GM19351 (cell line): ENCODE results near the gene ZBTB48.
A peak's percentile ranks its signal among the peaks of the same experiment; 100 is the strongest.
"Not testable (repeated sequence)": the region's sequence is repeated elsewhere in the genome, so short reads cannot be mapped to it uniquely, and the experiment has no call there.

Source experiments
- ATAC-seq: cut with Tn5 transposase; IDR thresholded peaks from one replicate; pipeline ENCODE4 v1.9.1; 2021; ENCODE audit warnings: mild to moderate bottlenecking, moderate library complexity; ENCODE audit not compliant: unreplicated experiment

Gene ZBTB48

DNA sequence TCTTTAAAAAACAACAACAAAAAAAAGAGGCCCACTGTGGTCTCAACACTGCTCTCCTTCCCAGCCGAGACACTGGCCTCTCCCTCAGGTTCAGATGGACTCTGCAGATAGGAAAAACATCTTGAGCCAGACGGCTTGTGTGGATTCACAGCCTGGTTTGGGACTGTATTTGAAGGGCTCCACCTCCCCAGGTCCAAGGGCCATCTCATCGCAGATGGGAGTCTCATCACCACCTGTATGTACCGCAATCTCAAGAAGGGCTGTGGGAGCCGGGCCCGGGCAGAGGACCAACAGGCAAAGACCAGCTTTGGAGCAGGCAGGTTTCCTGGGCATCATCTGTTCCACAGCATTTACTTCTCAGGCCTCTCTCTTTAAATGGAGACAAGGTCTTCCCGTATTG, 10.3 kb downstream of the ZBTB48 start:
- ATAC-seq: no peak

DNA sequence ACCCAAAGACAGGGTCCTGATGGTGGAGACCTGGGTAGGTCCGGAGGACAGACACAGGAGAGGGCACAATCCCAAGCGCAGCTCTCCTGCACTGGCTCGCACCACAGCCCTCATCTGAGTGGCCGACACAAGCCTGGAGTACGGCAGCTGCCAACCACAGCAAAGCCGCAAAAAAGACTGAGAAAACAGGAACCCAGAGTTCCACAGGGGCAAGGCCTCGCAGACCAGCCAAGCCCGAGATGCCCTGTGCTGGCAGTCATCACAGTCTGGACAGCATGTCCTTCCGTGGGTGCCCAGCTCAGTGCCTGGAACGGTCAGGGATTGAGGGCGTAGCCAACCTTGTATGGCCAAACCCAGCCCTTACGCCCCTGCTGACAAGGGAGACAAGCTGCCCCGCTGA, 11.4 kb downstream of the ZBTB48 start:
- no peak for ATAC-seq

DNA sequence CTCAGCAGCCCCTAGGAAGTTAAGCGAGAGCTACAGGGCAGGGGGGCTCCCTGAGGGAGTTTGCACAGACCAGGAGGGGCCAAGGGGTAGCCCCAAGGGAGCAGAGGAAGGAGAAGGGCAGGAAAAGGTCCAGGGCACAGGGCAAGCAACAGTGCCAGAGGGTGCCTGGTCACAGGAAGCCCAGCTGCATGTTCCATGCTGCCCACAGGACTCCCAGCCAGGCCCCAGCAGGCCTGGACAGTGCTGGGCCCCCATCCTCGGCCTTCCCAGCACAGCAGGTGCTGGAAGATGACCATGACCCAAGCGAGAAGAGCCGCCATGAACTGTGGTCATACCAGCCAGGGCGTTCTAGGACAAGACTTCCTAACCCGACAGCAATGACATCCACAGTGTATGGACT, 11.8 kb downstream of the ZBTB48 start:
- ATAC-seq: no peak

DNA sequence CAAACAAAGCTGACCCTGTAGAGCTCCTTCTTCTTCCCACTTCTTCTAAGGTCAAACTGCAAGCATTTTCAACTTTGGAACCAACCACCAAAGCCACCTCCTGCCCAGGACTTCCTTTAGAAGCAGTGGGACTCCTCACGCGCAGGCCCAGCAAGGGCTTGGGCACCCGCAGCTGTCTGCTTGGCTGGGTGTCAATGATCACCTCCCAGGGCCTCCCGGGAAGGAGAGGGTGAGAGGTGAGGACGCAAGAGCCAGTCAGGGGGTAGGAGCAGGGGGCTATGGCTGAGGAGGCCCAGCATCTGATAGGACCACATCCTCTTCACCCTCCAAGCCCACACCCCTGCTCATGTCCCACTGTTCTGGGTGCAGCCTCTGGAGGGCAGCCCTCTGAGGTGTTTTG, 12.6 kb downstream of the ZBTB48 start:
- ATAC-seq: no peak

- ATAC-seq: no peak
Observed at GRCh38 chr1:6592865-6593593, 13.2 kb downstream of the ZBTB48 start.

- no peak for ATAC-seq
Observed at GRCh38 chr1:6593810-6594209, 14.0 kb downstream of the ZBTB48 start.

DNA sequence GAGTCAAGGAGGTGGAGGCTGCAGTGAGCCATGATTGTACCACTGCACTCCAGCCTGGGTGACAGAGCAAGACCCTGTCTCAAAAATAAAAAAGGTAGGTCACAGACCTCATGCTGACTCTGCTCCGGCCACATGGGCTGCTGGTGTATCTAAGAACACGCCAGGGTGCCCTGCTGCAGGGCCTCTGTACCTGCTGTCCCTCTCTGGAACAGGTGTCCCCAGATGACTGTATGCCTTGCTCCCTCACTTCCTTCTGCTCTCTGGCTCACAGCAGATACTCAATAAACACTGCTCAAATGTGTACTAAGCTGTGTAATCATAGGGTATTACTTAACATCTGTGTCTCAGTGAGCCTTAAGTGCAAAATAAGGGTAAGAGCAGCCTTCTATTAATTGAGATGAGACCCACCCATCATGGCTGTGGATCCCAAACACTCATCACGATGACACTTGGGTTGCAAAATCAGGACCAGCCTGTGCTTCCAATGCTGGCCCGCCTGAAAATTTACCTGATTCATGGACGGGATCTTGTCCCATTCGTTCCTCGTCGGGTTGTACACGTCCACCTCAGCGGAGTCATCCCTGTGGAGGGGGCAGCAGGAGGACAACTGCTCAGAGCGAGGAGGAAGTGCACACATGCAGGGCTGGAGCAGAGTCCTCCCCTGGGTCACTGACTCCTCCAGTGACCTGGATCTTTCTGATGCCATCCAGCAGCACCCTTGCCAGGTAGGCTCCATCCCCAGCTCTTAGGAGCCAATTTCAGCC, 15.4 kb downstream of the ZBTB48 start:
- no peak for ATAC-seq

DNA sequence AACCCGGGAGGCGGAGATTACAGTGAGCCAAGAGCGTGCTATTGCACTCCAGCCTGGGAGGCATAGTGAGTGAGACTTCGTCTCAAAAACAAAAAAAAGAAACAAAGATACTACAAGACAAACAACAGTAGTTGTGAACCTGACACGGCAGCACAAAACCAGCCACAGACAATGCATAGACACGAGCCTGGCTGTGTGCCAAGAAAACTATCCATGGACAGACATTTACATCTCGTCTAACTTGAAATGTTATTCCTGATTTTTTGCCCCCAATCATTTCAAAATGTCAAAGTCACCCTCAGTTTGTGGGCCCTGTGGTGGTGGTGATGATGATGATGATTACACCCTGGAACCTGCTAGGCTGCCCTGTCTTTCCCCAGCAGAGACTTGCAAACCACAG, 16.6 kb downstream of the ZBTB48 start:
- ATAC-seq: no peak

DNA sequence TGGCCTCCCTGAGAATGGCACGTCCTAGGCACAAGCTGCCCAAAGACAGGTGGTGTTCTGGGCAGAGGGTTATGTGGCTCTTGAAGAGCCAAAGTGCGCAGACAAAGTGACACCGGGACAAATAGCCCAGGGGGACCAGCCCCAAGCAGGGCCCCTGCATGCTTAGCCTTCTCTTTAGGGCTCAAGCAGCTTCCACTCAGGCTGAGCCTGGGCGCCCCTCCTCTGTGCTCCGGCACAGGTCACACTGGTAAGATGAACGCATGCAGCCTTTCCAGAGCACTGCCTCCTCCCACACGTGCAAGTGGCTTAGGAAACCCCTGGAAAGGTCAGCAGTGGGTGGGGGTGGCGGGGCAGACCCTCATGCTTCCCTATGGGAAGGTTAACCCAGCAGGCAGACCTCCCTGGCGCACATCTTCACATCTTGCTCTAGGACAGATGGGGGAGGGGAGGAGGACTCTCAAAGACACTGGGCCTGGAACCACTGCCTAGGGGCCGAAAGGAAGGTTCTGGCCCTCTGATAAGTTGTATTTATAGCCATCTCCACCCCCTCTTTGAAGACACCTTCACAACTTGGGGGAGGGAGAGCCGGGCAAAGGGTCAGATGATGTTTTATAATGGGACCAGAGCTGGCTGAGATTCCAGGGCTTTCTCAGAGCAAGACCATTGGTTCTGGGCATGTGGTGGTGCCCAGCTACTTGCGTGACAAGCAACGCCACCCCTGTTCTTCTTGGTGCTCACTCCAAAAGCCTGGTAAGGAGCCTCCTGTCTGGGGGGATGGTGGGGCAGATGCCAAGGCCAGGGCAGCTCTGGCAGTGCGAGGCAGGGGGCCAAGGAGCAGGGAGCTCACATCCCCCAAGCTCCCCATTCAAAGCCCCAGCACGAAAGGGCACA, 17.3 kb downstream of the ZBTB48 start:
- ATAC-seq: no peak

- ATAC-seq: no peak
Observed at GRCh38 chr1:6597777-6598131, 18.0 kb downstream of the ZBTB48 start.

- ATAC-seq: no peak
Observed at GRCh38 chr1:6599141-6599975, 19.6 kb downstream of the ZBTB48 start.

DNA sequence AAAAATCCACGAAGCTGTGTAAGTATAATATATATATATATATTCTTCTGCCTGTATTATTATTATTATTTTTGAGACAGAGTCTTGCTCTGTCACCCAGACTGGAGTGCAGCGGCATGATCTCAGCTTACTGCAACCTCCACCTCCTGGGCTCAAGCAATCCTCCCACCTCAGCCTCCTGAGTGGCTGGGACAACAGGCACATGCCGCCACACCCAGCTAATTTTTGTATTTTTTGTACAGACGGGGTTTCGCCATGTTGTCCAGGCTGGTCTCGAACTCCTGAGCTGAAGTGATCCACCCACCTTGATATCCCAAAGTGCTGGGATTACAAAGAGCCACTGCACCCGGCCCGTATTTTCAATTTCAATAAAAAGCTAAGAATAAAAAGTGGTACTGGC, 20.2 kb downstream of the ZBTB48 start:
- ATAC-seq: not testable (repeated sequence)

GRCh38 chr1:6600410-6601048, 20.7 kb downstream of the ZBTB48 start:
- no peak for ATAC-seq

DNA sequence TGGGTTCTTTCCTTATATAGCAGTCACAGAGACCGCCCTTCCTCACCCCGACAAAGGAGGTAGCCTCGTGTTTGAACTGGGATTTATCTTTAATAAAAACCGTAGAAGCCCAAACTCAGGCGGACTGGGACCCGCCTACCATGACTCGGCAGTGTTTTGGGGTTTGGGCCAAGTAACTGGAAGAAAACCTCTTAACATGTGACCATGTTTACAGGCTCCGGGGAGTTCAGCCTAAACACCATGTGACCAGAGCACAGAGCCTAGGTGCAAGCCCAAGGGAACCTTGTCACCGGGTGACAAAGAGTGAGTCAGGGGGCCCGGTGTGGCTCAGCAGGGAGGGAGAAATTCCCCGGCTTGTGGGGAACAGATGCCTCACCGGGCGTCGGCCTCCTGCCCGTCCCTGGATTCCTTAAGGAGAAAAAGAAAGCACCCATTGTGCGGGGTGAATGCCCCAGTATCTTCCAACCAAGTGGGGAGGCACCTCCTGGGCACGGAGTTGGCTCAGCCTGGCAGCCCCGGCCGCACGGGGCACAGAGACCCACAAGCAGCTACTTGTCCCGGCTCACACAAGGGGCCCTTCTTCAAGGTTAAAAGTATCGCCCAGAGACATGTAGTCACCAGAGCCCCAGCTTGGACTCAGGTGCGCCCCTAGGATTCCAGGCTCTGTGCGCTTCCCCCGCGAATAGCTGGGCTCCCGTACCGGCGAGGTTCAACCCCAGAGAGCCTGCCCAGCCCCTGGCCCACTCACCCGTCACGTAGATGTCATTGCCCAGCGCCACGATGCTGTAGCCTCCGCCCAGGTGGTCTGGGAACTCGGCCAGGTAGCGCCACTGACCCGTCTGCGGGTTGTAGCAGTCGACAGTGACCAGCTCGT, 21.5 kb downstream of the ZBTB48 start:
- peak; percentile 42 for ATAC-seq

- ATAC-seq: peak; percentile 26
Observed at GRCh38 chr1:6601923-6602668, 22.3 kb downstream of the ZBTB48 start.

- ATAC-seq: peak; percentile 47
Observed at GRCh38 chr1:6602669-6603237, 23.0 kb downstream of the ZBTB48 start, which contains the start of gene KLHL21. Gene KLHL21 (minus strand): TSS chr1:6602869. CDS start chr1:6602817, 52 bp downstream.

DNA sequence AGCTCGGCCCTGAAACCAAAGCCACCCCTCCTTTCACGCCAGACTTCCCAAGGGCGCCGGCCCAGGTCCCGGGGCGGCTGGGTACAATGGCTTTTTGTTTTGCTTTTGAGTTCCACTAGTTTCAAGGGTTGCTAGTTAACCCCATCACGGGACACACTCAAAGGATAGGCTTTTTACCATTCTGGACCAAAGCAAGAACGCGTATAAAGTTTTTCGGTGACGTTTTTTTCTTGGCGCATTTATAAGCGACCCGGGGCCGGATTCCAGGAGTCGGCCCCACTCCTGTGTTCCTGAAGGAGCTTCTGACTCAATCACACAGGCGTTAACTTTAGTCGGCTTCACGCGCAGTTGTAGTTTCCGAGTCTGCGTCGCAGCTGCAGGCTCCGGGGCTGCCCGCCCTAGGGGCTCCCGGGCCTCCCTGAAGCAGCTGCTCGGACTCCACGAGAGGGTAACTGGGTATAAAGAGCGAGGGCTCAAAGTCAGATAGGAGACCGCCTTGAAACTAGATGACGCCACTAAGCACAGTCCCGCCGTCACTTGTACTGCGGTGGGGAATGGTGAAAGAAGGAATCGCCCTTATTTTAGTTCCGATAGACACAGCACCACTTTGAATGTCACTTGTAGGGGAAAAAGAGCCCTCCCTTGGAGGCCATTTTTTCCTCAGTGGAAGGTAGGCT, 23.6 kb downstream of the ZBTB48 start:
- ATAC-seq: peak; percentile 29
